HG03175 (cell line): ENCODE results near the gene CYP4A22.
"Not testable (repeated sequence)": the region's sequence is repeated elsewhere in the genome, so short reads cannot be mapped to it uniquely, and the experiment has no call there.

Experiments
- ATAC-seq: cut with Tn5 transposase; IDR thresholded peaks from one replicate; pipeline ENCODE4 v1.9.1; 2021; ENCODE audit warnings: mild to moderate bottlenecking, moderate library complexity; ENCODE audit not compliant: unreplicated experiment

The CYP4A22 gene

DNA sequence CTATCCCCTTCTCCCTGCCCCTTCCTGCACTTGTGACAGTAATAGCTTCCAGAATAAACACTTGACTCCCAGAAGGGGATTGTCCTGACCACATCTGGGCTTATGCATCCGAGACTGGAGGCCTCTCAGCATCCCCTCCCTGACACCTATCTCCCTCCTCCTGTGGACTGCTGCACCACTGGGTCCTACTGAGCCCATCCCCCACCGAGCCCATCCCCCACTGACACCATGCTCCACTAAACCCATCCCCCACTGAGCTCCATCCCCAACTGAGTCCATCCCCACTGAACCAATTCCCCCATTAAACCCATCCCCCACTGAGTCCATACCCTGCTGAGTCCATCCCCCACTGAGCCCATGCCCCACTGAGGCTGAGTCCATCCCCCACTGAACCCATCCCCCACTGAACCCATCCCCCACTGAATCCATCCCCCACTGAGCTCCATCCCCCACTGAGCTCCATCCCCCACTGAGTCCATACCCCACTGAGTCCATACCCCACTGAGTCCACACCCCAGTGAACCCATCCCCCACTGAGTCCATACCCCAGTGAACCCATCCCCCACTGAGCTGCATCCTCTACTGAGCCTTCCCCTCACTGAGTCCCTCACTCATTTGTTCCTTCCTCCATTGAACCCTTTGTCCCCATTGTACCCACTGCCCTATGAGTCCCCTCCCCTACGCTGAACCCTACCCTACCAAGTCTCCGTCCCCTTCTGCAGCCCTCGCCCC is 47.0 kb downstream of the CYP4A22 start:
- ATAC-seq = no peak

DNA sequence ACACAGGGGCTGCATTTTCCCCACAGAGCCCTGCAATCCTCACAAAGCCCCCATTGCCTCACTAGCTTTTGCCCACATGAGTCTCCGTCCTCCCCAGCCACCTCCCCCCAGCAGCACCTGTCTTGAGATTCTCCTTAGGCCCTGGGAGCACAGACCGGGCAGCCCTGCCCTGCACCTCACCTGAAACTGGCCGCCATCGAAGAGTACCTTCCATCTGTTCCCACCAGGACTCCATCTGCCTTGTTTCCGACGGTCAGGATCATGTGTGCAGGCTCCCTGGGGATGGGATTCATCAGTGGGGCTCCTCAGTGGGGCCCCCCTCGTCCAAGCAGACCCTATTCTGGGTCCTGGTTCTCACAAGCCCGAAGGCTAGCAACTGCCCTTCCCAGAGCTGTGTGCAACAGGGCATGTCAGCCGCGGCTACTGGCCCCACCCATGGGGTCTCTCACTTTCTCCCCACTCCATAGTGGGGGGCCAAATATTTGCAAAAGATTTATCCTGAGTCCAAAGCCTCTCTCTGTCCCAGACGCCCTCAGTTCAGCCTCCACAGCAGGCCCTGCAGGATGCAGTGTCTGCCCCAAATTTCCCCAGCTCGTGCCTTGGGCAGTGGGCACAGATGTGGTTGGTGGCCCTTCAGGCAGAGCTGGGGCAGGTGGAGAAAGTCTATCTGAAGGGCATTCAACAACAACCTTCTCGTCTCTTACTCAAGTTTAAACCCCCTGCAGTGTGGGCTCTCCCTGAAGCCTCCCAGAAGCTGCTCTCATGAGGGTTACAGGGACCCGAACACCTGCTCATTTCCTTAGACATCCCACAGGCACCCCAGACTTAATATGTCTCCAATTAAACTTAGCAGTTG is 47.8 kb downstream of the CYP4A22 start:
- no peak for ATAC-seq

DNA sequence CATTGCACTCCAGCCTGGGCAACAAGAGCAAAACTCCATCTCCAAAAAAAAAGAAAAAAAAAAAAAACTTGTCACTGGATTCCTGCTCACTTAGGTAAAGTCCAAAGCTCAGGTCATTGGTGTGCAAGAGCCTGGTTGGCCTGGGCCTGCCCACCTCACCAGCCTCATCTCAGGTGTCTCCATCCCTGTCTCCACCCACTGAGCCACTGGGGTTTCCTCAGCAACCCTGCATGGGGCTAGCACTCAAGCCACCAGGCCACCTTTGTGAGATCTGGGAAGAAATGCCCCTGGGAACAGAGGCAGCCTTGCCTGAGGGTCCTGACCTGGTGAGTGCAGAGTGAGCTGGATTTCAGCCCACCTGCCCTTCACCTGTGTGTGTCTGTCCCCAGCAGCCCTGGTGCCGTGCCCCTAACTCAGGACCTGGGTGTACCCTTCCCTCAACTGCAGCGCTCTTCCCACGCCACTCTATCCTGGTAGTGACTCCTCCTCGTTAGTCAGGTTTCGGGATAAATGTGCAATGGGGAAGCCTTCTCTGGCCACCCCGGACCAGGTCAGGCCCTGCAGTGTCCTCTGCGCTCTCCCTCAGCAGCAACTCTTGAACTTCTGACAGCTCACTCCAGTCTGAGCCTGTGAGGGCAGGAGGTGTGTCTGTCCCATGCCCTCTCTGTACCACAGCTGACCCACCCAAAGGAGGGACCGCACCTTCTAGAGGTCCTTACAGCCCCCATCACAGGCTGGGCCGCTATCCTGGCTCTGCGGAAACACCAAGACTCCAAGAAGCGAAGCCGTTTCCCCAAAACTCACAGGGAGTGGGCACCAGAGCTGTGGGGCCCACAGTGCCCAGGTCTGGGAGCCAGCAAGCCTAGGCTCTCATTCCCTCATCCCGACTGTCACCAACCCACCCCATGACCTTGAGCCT is 49.3 kb downstream of the CYP4A22 start:
- no peak for ATAC-seq

DNA sequence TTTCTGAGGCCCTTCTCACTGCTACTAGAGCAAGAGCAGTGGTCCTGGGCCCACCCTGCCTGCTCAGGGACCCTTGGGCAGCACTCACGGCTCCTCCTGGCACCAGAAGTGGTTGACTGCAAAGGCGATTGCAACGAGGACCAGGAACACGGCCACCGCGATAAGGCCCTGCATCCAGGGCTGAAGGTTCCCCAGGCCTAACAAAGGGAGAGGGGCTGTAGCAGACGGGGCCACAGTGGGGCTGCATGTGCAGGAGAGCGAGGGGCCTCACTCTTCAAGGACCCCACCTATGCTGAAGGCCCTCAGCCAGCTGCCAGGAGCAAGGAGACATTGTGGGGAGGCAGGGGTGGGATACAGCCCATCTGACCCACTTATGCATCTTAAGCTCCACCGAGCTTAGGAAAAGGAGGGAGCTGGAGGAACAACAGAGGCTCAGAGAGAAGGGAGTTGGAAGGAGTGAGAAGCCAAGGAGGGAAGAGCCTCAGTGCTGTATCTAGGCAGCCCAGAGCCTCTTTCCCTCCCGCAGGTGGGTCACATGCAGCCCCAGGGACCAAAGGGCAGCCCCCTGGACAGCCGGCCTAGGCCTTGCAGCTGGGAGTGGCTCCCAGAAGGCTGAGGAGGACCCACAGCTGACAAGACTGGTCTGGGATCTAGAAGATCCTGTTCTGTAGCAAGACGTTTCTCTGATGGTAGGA is 50.1 kb downstream of the CYP4A22 start:
- ATAC-seq = no peak

DNA sequence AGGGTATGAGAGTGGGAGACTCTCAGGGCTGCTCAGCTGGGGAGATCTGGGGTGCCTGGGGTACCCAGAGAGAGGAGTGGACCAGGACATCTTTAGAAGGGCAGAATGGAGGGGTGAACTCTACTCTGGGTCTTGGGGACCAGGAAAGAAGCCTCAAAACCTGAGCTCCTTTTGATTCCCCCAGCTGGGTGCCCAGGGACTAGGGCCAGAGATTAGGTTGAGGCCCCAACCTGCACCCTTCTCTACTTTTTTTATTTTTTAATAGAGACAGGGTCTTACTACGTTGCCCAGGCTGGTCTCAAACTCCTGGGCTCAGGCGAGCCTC is 50.6 kb downstream of the CYP4A22 start:
- no peak for ATAC-seq

DNA sequence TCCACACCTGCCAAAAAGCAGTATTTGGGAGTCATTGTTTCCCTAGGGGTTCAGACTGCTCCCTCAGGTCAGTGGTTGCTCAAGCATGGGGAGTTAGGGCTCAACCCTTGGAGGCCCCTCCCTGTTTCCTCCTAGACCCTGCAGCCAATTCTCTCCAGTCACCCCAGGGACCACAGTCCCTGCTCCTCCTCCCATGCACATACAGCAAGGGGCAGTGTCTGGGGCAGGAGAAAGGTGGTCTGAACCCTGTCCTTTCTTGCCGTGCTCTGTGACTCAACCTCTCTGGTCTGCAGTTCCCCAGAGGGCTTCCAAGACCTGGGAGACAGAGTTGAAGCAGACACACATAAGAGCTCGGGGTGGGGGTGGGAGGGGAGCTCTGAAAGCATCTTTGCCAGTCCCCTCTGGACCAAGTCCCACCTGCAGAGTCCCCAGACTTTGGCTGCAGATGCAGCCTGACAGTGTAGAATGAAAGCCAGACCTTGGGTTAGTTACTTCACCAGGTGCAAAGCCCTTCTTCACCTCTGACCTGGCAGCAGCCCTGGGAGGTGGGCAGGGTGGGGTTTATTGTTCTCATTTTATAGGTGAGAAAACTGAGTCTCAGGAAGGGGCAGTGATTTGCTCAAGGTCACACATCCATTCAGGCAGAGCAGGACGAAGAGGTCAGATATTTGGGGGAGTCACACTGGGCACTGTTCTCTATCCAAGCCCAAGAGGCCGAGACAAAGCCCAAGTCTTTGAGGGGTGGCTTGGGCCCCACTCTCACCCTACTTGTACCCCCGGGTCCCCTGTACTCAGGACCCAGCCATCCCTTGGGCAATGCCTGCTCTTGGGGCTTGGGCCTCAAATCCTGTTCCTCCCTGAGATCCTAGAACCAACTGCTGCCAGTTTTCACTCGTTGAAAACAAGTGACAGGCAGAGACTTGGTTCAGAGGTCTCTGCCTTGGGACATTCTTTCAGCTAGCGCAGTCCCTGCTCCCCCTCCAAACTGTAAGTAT is 51.8 kb downstream of the CYP4A22 start:
- no peak for ATAC-seq

DNA sequence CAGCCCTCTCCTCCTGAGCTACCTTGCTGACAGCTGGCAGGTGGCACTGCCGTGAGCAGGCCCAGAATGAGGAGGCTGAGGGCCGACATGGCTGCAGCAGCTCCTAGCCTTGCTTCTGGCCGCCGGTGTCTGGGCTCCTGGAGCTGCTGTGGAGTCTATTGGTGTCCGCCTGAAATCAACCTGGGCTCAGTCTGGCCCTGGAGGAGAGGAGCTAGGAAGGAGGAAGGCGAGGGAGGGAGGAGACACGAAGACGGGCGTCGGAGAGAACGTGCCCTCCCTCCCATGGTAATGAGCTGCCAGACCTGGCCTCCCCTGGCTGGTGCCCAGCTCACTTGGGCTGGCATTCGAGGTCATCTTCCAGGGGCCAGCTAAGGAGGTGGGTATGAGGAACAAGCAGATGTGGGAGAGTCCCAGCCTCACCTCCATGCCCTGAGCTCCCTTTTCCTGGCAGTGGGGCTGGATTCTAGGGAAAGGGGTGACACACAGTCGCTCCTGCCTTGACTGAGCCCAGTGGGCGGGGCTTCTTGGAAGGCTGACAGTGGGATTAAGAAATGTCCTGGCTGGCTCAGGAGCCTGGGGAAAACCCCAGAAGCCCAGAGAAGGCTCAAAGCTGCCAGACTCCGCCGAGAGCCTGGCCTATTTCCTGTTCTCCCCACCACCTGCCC is 52.7 kb downstream of the CYP4A22 start, which contains the start of gene PDZK1IP1:
Gene PDZK1IP1 (minus strand): TSS at position 193 of the 665 bp plus-strand sequence. CDS start 104 bp downstream, at position 89.
- no peak for ATAC-seq

DNA sequence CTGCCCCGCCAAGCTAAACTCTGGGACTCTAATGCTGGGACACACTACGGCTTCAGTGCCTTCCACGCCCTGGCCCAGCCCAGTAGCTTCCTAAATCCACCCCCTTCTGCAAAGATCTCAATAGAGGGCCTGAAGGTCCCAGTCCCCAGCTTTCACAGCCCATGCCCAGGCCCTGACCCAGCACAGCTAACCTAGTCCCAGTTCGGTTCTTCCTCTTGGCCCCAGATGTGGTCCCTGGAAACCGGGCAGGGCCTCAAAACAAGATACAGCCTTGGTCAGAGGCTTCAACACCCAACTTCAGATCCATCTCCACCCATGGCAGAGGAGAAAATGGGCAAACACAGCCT is 53.2 kb downstream of the CYP4A22 start:
- ATAC-seq = no peak

DNA sequence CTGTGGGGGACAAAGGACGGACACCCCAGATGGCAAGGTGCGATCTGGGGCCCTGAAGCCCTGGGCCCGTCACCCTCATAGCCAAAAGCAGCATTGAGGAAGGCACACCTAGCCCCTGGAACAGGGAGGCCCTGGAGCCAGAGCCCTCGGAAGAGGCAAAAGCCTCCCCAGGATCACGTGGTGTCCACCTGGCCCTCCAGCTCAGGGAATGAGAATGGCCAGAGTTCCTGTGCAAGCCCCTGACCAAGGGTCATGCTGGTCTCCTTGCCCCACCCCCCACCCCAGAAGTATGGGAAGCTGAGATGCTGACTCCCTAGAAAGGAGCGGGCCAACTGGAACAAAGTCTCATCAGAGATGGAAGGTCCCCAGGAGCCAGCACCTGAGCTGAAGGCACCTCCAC is 53.6 kb downstream of the CYP4A22 start:
- no peak for ATAC-seq

DNA sequence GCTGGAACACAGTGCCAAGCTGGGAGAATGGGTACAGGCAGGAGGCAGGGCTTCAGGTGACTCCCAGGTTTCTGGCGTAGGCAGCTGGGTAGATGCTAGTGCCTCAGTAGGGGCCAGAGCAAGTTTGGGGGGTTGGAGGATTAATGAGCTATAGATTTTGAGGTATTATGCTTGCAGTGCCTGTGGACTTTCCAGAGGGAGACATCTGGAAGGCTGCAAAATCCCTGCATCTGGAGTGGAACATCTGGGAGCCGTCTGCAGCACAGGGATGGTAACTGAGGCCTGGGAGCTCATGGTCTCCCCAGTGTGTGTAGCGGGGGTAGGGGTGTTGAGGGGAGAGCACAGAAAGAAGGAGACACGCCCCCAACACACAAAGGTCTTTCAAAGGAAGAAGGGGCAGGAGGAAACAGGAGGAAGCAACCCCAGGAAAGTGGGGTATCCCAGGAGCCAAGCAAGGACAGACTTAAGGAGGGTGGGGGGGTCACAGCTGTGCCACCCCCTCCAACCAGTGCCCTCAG is 54.8 kb downstream of the CYP4A22 start:
- no peak for ATAC-seq

DNA sequence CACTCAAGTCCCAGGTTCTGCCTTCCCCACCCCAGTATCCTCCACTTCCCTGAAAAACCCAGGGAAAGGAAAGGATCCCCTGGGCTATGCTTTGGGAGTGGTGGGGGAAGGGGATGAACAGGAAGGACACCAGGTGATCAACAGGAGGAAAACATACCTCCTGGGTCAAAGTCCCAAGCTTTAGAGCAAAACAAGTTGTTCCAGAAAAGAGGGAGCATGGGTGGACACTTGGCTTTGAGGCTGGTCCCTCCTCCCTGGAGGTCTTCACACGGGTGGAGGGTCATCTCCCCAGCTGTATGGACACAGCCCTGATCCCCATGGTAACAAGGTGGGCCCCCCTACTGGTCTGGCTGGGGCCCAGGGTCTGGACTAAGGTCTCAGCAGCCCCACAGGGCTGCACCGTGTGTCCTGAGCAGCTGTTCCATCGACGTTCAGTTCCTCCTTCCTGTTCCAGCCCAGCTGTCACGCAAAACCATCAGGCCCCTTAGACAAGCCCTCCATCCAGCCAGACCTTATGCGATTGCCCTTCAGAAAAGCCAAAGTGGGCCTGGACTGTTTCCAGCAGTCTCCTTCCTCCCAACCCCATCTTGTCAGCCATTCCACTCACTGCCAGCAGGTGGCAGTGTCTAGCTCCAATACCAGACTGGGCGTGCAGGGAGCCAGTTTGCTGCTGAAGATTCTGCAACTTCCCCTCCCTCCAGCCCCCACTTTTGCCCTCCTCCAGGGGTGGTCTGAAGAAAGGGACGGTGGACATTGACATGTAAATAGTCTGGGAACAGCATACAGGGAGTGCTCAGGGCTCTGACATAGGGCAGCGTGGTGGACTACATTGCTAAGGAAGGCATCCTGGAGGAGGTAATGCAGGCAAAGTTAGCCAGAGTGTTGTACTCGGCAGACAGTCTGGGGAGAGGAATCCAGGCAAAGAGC is 55.5 kb downstream of the CYP4A22 start:
- ATAC-seq = peak; percentile 72

DNA sequence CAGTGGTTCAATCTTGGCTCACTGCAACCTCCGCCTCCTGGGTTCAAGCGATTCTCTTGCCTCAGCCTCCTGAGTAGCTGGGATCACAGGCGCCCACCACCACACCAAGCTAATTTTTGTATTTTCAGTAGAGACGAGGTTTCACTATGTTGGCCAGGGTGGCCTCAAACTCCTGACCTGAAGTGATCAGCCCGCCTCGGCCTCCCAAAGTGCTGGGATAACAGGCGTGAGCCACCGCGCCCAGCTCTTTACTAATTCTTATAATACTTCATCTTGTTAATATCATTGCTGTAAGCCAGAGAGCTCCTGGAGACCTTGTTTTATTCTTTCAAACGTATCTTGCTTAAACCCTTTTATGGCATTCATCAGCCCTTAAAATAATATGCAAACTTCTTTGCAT is 56.3 kb downstream of the CYP4A22 start:
- ATAC-seq = not testable (repeated sequence)

DNA sequence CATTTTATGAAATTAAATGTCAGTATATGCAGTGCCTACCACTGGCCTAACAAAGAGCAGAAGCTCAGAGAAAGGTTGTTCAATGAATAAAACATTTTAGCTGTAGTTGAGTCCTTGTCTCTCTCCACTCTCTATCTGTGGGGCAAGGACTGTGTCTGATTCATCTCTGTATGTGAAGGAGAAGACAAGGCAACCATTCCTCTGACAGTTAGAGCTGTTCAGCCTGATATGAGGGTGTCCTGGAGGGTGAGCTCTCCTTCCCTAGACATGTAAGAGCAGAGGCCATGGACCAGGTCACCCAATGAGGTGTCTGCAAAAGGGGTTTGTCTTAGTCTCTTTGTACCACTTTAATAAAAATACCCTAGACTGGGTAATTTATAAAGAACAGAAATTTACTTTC is 57.1 kb downstream of the CYP4A22 start:
- no peak for ATAC-seq

DNA sequence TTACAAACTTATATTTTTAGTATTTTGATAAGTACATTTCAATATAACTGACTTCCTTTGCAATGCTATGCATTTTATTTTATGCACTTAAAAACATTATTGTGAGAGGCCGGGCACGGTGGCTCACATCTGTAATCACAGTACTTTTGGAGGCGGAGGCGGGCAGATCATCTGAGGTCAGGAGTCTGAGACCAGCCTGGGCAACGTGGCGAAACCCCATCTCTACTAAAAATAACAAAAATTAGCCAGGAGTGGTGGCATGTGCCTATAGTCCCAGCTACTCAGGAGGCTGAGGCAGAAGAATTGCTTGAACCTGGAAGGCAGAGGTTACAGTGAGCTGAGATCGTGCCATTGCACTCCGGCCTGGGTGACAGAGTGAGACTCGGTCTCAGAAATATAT is 58.7 kb downstream of the CYP4A22 start:
- ATAC-seq = not testable (repeated sequence)

DNA sequence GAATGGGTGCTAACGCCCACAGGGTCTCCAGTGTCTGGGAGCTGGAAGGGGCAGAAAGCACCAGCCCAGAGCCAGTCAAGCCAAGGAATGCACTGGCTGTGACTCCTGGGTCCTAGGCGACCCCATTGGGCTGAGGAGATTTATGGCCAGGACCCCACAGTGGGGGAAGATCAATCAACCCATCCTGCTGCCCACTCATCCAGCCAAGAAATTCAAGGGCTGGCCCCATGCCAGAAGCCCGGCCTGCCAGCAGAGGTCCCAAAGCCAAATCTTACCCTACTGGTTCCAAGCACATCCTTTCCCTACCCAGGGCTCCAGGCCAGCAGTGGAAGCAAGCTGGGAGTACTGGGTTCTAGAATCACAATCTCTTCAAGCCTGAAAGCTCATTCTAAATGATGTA is 59.4 kb downstream of the CYP4A22 start:
- ATAC-seq = no peak

DNA sequence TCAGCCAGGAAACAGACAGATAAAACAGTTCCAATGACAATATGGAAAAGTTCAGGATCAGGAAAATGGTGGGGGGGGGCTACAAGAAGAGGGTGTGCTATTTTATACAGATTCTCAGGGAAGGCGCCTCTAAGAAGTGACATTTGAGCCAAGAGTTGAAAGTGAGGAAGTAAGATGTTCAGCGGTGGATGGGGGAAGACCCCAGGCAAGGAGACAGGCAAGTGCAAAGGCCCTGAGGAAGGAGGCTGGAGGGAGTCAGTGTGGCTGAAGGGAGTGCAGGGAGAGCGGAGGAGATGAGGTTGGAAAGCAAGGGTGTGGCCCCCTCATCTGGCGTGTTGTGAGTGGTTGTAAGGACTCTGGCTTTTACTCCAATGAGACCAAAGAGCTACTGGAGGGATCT is 61.0 kb downstream of the CYP4A22 start:
- ATAC-seq = no peak
